Activated CD8-positive, alpha-beta memory T cell treated with anti-CD3 and anti-CD28 coated beads for 24 hours (primary cell): ENCODE results near the gene CHDH.
A peak's percentile ranks its signal among the peaks of the same experiment; 100 is the strongest.

ENCODE experiments used
- DNase-seq: peaks from one replicate; pipeline ENCODE4 v3.0.0-alpha.2; 2020

CHDH gene

GRCh38 chr3:53846134-53846850, at the start of gene CHDH, which contains the start of gene IL17RB:
CHDH (minus strand) TSS chr3:53846419; CDS start chr3:53824008, 22,411 bp downstream.
IL17RB (plus strand) TSS chr3:53846568; CDS start chr3:53846589, 21 bp downstream.
- DNase-seq: peak; percentile 59

- DNase-seq: no peak
Measured at GRCh38 chr3:53892286-53892637, 46.0 kb upstream of the CHDH start.

- peak; percentile 96 for DNase-seq
Measured at GRCh38 chr3:53891497-53892285, 45.5 kb upstream of the CHDH start, which contains the start of gene SELENOK. SELENOK (minus strand) TSS chr3:53891859.

- DNase-seq: no peak
Measured at GRCh38 chr3:53890726-53891475, 44.7 kb upstream of the CHDH start.

- no peak for DNase-seq
Measured at GRCh38 chr3:53888232-53888631, 42.0 kb upstream of the CHDH start.

- DNase-seq: no peak
Measured at GRCh38 chr3:53887446-53887845, 41.2 kb upstream of the CHDH start.

- no peak for DNase-seq
Measured at GRCh38 chr3:53885239-53885638, 39.0 kb upstream of the CHDH start.

GRCh38 chr3:53884623-53885022, 38.4 kb upstream of the CHDH start:
- no peak for DNase-seq

GRCh38 chr3:53883008-53883407, 36.8 kb upstream of the CHDH start:
- DNase-seq: no peak

- DNase-seq: peak; percentile 96
Measured at GRCh38 chr3:53881691-53882593, 35.7 kb upstream of the CHDH start, which contains the start of gene ACTR8. ACTR8 (minus strand) TSS chr3:53882152; CDS start chr3:53882101, 51 bp downstream.

- no peak for DNase-seq
Measured at GRCh38 chr3:53880396-53881345, 34.5 kb upstream of the CHDH start.

GRCh38 chr3:53865732-53866499, 19.7 kb upstream of the CHDH start:
- DNase-seq: no peak

GRCh38 chr3:53863145-53863544, 16.9 kb upstream of the CHDH start:
- no peak for DNase-seq

- DNase-seq: no peak
Measured at GRCh38 chr3:53862241-53862640, 16.0 kb upstream of the CHDH start.

GRCh38 chr3:53860196-53860595, 14.0 kb upstream of the CHDH start:
- DNase-seq: no peak

- no peak for DNase-seq
Measured at GRCh38 chr3:53859178-53859577, 13.0 kb upstream of the CHDH start.

- DNase-seq: no peak
Measured at GRCh38 chr3:53858096-53858741, 12.0 kb upstream of the CHDH start.

- DNase-seq: no peak
Measured at GRCh38 chr3:53856964-53857363, 10.7 kb upstream of the CHDH start.

- no peak for DNase-seq
Measured at GRCh38 chr3:53850895-53851294, 4.7 kb upstream of the CHDH start.

GRCh38 chr3:53849916-53850315, 3.7 kb upstream of the CHDH start:
- DNase-seq: no peak
